H9 (cell line): Measurements from ENCODE around the gene COPS9. TPM values are rescaled to one million over a fixed set of nuclear protein-coding genes. Genes with fewer than 3 reads are reported as not detected.

Experiments
- DNase-seq: peaks from one replicate; pipeline ENCODE4 v3.0.0-alpha.2; 2017
- H2AFZ ChIP-seq: one replicate; pipeline ENCODE4 v1.6.1; 2013; ENCODE audit warnings: mild to moderate bottlenecking, low read length, control low read depth, moderate library complexity
- H2AK5ac ChIP-seq: 2 replicates; pipeline ENCODE4 v1.6.1; 2013; ENCODE audit warnings: low read length, control low read depth, mixed read lengths; ENCODE audit not compliant: insufficient read length
- H2BK120ac ChIP-seq: one replicate; pipeline ENCODE4 v1.6.1; 2013; ENCODE audit warnings: low read depth, mild to moderate bottlenecking, low read length, control low read depth, inconsistent platforms; ENCODE audit not compliant: poor library complexity, severe bottlenecking
- H2BK12ac ChIP-seq: 2 replicates; pipeline ENCODE4 v1.6.1; 2013; ENCODE audit warnings: low read length, control low read depth, mixed read lengths, low read depth; ENCODE audit not compliant: insufficient read length
- H2BK15ac ChIP-seq: 2 replicates; pipeline ENCODE4 v1.6.1; 2013; ENCODE audit warnings: low read depth, low read length, control low read depth
- H2BK20ac ChIP-seq: one replicate; pipeline ENCODE4 v1.6.1; 2013; ENCODE audit warnings: low read depth, mild to moderate bottlenecking, low read length, control low read depth, inconsistent platforms; ENCODE audit not compliant: poor library complexity, severe bottlenecking
- H2BK5ac ChIP-seq: 2 replicates; pipeline ENCODE4 v1.6.1; 2013; ENCODE audit warnings: low read length, control low read depth, mixed read lengths; ENCODE audit not compliant: insufficient read length
- H3K14ac ChIP-seq: 2 replicates; pipeline ENCODE4 v1.6.1; 2013; ENCODE audit warnings: low read length, control low read depth; ENCODE audit not compliant: insufficient read depth
- H3K18ac ChIP-seq: 2 replicates; pipeline ENCODE4 v1.6.1; 2013; ENCODE audit warnings: low read depth, mild to moderate bottlenecking, mixed read lengths, low read length, control low read depth; ENCODE audit not compliant: insufficient read length
- H3K23ac ChIP-seq: 2 replicates; pipeline ENCODE4 v1.6.1; 2013; ENCODE audit warnings: low read length, control low read depth, mixed read lengths, low read depth; ENCODE audit not compliant: insufficient read length
- H3K23me2 ChIP-seq: 2 replicates; pipeline ENCODE4 v1.6.1; 2013; ENCODE audit warnings: low read depth, mild to moderate bottlenecking, mixed read lengths, low read length, control low read depth; ENCODE audit not compliant: insufficient read length, poor library complexity, severe bottlenecking
- H3K27ac ChIP-seq: 2 replicates; pipeline ENCODE4 v1.5.1; 2013; ENCODE audit warnings: low read length, control low read depth, mixed read lengths, low read depth; ENCODE audit not compliant: insufficient read length
- H3K27me3 ChIP-seq: 2 replicates; pipeline ENCODE4 v1.6.1; 2013; ENCODE audit warnings: low read length, control low read depth, inconsistent platforms; ENCODE audit not compliant: insufficient read depth
- H3K4ac ChIP-seq: 2 replicates; pipeline ENCODE4 v1.6.1; 2013; ENCODE audit warnings: low read depth, mild to moderate bottlenecking, control low read depth, inconsistent platforms, low read length, moderate library complexity
- H3K4me1 ChIP-seq: 2 replicates; pipeline ENCODE4 v1.6.1; 2013; ENCODE audit warnings: low read length, control low read depth, inconsistent platforms; ENCODE audit not compliant: insufficient read depth
- H3K4me2 ChIP-seq: 2 replicates; pipeline ENCODE4 v1.6.1; 2013; ENCODE audit warnings: low read length, control low read depth, mixed read lengths; ENCODE audit not compliant: insufficient read length, insufficient read depth
- H3K56ac ChIP-seq: 2 replicates; pipeline ENCODE4 v1.6.1; 2013; ENCODE audit warnings: low read depth, mild to moderate bottlenecking, mixed read lengths, low read length, control low read depth; ENCODE audit not compliant: insufficient read length
- H3K79me1 ChIP-seq: 2 replicates; pipeline ENCODE4 v1.6.1; 2013; ENCODE audit warnings: low read depth, mild to moderate bottlenecking, moderate library complexity, low read length, control low read depth, inconsistent platforms; ENCODE audit not compliant: insufficient read depth, poor library complexity, severe bottlenecking
- H3K79me2 ChIP-seq: 2 replicates; pipeline ENCODE4 v1.6.1; 2013; ENCODE audit warnings: low read length, control low read depth, inconsistent platforms; ENCODE audit not compliant: insufficient read depth
- H3K9ac ChIP-seq: 2 replicates; pipeline ENCODE4 v1.6.1; 2013; ENCODE audit warnings: low read length, control low read depth, mixed read lengths; ENCODE audit not compliant: insufficient read length; ENCODE audit errors: extremely low read depth
- H3K9me3 ChIP-seq: one replicate; pipeline ENCODE4 v1.6.1; 2013; ENCODE audit warnings: low read depth, low read length, inconsistent platforms; ENCODE audit not compliant: control insufficient read depth
- H3T11ph ChIP-seq: one replicate; pipeline ENCODE4 v1.6.1; 2013; ENCODE audit warnings: mild to moderate bottlenecking, low read length, control low read depth, inconsistent platforms
- H4K20me1 ChIP-seq: one replicate; pipeline ENCODE4 v1.6.1; 2013; ENCODE audit not compliant: control insufficient read depth, insufficient read length, insufficient read depth
- H4K5ac ChIP-seq: 2 replicates; pipeline ENCODE4 v1.6.1; 2013; ENCODE audit warnings: low read depth, mild to moderate bottlenecking, mixed read lengths, low read length, control low read depth; ENCODE audit not compliant: insufficient read length
- H4K8ac ChIP-seq: replicated peaks from 2 replicates; pipeline ENCODE4 v1.6.1; 2013; ENCODE audit warnings: low read length, control low read depth, mixed read lengths, low read depth; ENCODE audit not compliant: insufficient read length
- H4K91ac ChIP-seq: 2 replicates; pipeline ENCODE4 v1.6.1; 2013; ENCODE audit warnings: low read depth, mild to moderate bottlenecking, moderate library complexity, mixed read lengths, low read length, control low read depth; ENCODE audit not compliant: insufficient read length
- H3K27ac Mint-ChIP-seq, 3 experiments: 2 replicates in 2 of 3; 3 replicates in 1 of 3; pipeline ENCODE4 v1.8.0; 2020 to 2021; ENCODE audit warnings: mixed read lengths in 3 of 3, mild to moderate bottlenecking in 1 of 3, moderate library complexity in 1 of 3
- H3K27me3 Mint-ChIP-seq: 2 replicates; pipeline ENCODE4 v1.8.0; 2021; ENCODE audit warnings: low read depth, mild to moderate bottlenecking, moderate library complexity, mixed read lengths
- H3K36me3 Mint-ChIP-seq, 3 experiments: 2 replicates in 2 of 3; 3 replicates in 1 of 3; pipeline ENCODE4 v1.8.0; 2020 to 2021; ENCODE audit warnings: low read depth in 3 of 3, mixed read lengths in 3 of 3; ENCODE audit not compliant: insufficient read depth in 1 of 3
- H3K4me1 Mint-ChIP-seq, 2 experiments: 2 replicates each; pipeline ENCODE4 v1.8.0; 2020; ENCODE audit warnings: mixed read lengths in 2 of 2
- H3K4me3 Mint-ChIP-seq, 2 experiments: 2 replicates in 1 of 2; 3 replicates in 1 of 2; pipeline ENCODE4 v1.8.0; 2020 to 2021; ENCODE audit warnings: mild to moderate bottlenecking in 2 of 2, mixed read lengths in 2 of 2, moderate library complexity in 1 of 2
- H3K9me3 Mint-ChIP-seq, 2 experiments: 2 replicates in 1 of 2; 3 replicates in 1 of 2; pipeline ENCODE4 v1.8.0; 2020; ENCODE audit warnings: mild to moderate bottlenecking in 2 of 2, mixed read lengths in 2 of 2, moderate library complexity in 1 of 2
- CTCF ChIP-seq: fragments of 200-600 bp; sonication (generic); conservative IDR thresholded peaks from 3 replicates; pipeline ENCODE4 v1.8.0; 2021; ENCODE audit warnings: antibody characterized with exemption, mild to moderate bottlenecking
- WGBS: extraction: QIAGEN DNeasy Blood & Tissue Kit; methylation state at CpG from one replicate; pipeline ENCODE4 v1.1.7; 2013; ENCODE audit warnings: missing lambda C conversion rate, low lambda C conversion rate, mixed read lengths; ENCODE audit not compliant: insufficient read length; ENCODE audit errors: extremely low coverage; 5-methylcytosine and 5-hydroxymethylcytosine counted together
- total RNA-seq: library from RNA; stranded (reverse); gene quantifications from 2 replicates; pipeline ENCODE4 v1.2.1, GENCODE V29; 2021

Gene COPS9
- total RNA-seq, 1 experiment from 2014 or later: 142 TPM

- H3K27me3 Mint-ChIP-seq: peaks cover 18% of the 10 kb centered on the region
- H2AFZ ChIP-seq: no peak overlapping the region
- no peak for TF ChIP-seq CTCF
- no peak overlapping the region for H3K23ac ChIP-seq
- H3K27ac Mint-ChIP-seq: no peak overlapping the region
- peaks cover 7% of the 10 kb centered on the region for H3K23me2 ChIP-seq
- H3K4me2 ChIP-seq: peak overlapping the region; percentile 56
- H3K36me3 Mint-ChIP-seq: peaks cover 12 to 23% (median 22%) of the 10 kb centered on the region in 3 experiments; a peak in 6 of 7 replicates
- no peak overlapping the region; the same call in 1 of the 2 replicates for H3K14ac ChIP-seq
- H2BK12ac ChIP-seq: no peak overlapping the region
- H3K79me1 ChIP-seq: no peaks in the 10 kb centered on the region
- H3K4ac ChIP-seq: no peak overlapping the region
- no peaks in the 10 kb centered on the region for H4K20me1 ChIP-seq
- H3K4me1 ChIP-seq: no peaks in the 10 kb centered on the region; the same call in 1 of the 2 replicates
- H2AK5ac ChIP-seq: no peak overlapping the region
- no peak overlapping the region for H2BK5ac ChIP-seq
- no peak overlapping the region for H3T11ph ChIP-seq
- no peak overlapping the region for H3K18ac ChIP-seq
- H4K91ac ChIP-seq: no peak overlapping the region
- H3K9ac ChIP-seq: no peak overlapping the region
- DNase-seq: peak; percentile 22
- no peak overlapping the region for H2BK120ac ChIP-seq
- H3K27ac ChIP-seq: no peak overlapping the region
- H3K27me3 ChIP-seq: no peaks in the 10 kb centered on the region; the same call in 1 of the 2 replicates
- no CpG with 5 or more reads among the region's 36 CpGs for WGBS
- H2BK20ac ChIP-seq: no peak overlapping the region
- peak overlapping the region; percentile 95 to 98 for H3K4me3 Mint-ChIP-seq
- no peak overlapping the region for H4K5ac ChIP-seq
- H3K9me3 Mint-ChIP-seq: no peaks in the 10 kb centered on the region
- H3K9me3 ChIP-seq: no peaks in the 10 kb centered on the region
- no peak overlapping the region for H3K56ac ChIP-seq
- H2BK15ac ChIP-seq: no peak overlapping the region
- H3K79me2 ChIP-seq: peaks cover 13% of the 10 kb centered on the region; the same call in 1 of the 2 replicates
- H3K4me1 Mint-ChIP-seq: peaks cover 22 to 35% of the 10 kb centered on the region in 2 experiments
- no peak overlapping the region for H4K8ac ChIP-seq
These were observed 677 bp upstream of the COPS9 start for GRCh38 chr2:240136671-240137292.
